IMR-90 (cell line): ENCODE measurements around the gene SLC25A25.

Experiments
- BHLHE40 ChIP-seq: fragments of 150-350 bp; IDR thresholded peaks from 2 replicates; pipeline ENCODE4 v1.6.1; 2016; ENCODE audit warnings: mild to moderate bottlenecking, low read depth, low read length
- CEBPB ChIP-seq: IDR thresholded peaks from 2 replicates; pipeline ENCODE4 v1.6.1; 2012; ENCODE audit warnings: low read depth, low read length, improper control_type of control experiment
- CTCF ChIP-seq: conservative IDR thresholded peaks from 2 replicates; pipeline ENCODE4 v1.5.1; 2012; ENCODE audit warnings: mild to moderate bottlenecking, low read depth, low read length, improper control_type of control experiment
- MAFK ChIP-seq: IDR thresholded peaks from 2 replicates; pipeline ENCODE4 v1.6.1; 2012; ENCODE audit warnings: low read depth, low read length, improper control_type of control experiment
- MAZ ChIP-seq: IDR thresholded peaks from 2 replicates; pipeline ENCODE4 v1.6.1; 2012; ENCODE audit warnings: low read depth, mild to moderate bottlenecking, low read length, improper control_type of control experiment, moderate library complexity, borderline replicate concordance
- POLR2A ChIP-seq: IDR thresholded peaks from 2 replicates; pipeline ENCODE4 v1.6.1; 2012; ENCODE audit warnings: mild to moderate bottlenecking, low read depth, low read length
- RAD21 ChIP-seq: IDR thresholded peaks from 2 replicates; pipeline ENCODE4 v1.6.1; 2012; ENCODE audit warnings: low read length, improper control_type of control experiment
- RCOR1 ChIP-seq: IDR thresholded peaks from 2 replicates; pipeline ENCODE4 v1.6.1; 2012; ENCODE audit warnings: mild to moderate bottlenecking, low read length, improper control_type of control experiment; ENCODE audit not compliant: insufficient replicate concordance
- SMC3 ChIP-seq: fragments of 150-350 bp; IDR thresholded peaks from 2 replicates; pipeline ENCODE4 v1.6.1; 2016; ENCODE audit warnings: low read depth, mild to moderate bottlenecking, antibody characterized with exemption, low read length, moderate library complexity

- TF ChIP-seq MAFK (no peak), CTCF (no peak), BHLHE40 (no peak), MAZ (no peak), RCOR1 (no peak), POLR2A (no peak), SMC3 (no peak), CEBPB (no peak), RAD21 (no peak)
These were observed 46.5 kb downstream of the SLC25A25 start for GRCh38 chr9:128114326-128115186.
